Subcutaneous adipose tissue (tissue), 4 donors: ENCODE data around the gene DNAH9. TPM values are rescaled to one million over a fixed set of nuclear protein-coding genes. Genes with fewer than 3 reads are reported as not detected.

Experiments
- total RNA-seq, 4 donors: library from RNA; depleted of rRNA; stranded (reverse); fragments of >200 nt; gene quantifications; one replicate each; pipeline ENCODE4 v1.1.0, GENCODE V29; 2016
- TF ChIP-seq, protein P1 (sequence below): fragments of 450-650 bp; IDR thresholded peaks from one replicate; pipeline ENCODE4 v1.5.1; 2016; ENCODE audit warnings: low read depth, mild to moderate bottlenecking, control low read depth, antibody characterized with exemption, moderate library complexity

Gene DNAH9
- total RNA-seq, 4 donors from 2014 or later, result 1.5 to 8.9 (median 4.1) TPM

DNA sequence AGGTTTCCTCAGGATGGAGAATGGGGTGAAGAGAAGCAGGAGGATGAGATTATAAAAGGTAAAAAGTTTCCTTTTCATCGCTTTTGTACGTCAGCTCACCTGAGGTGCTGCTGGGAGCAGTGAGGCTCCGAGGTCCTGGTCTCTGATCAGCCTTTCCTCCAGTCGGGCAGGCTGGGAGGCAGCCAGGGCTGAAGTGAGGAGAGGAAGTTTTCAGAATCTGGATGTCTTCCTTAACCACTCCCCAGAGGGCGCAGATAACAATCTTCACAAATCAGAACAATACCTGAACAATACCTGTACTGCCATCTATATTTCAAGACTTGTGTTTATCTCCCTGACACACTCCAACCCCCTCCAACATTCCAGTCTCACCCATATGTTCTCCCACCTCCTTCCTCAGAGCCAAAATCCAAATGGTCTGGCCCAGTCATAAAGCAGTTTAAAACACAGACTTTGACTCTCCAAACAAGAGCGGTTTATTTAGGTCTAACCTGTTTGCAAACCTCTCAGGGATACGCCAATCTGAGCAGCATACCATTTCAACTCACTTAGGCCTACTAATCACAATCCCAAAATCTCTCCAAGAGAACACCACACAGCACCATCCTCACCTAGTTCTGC, 392.2 kb downstream of the DNAH9 start:
- TF ChIP-seq, protein P1, sequence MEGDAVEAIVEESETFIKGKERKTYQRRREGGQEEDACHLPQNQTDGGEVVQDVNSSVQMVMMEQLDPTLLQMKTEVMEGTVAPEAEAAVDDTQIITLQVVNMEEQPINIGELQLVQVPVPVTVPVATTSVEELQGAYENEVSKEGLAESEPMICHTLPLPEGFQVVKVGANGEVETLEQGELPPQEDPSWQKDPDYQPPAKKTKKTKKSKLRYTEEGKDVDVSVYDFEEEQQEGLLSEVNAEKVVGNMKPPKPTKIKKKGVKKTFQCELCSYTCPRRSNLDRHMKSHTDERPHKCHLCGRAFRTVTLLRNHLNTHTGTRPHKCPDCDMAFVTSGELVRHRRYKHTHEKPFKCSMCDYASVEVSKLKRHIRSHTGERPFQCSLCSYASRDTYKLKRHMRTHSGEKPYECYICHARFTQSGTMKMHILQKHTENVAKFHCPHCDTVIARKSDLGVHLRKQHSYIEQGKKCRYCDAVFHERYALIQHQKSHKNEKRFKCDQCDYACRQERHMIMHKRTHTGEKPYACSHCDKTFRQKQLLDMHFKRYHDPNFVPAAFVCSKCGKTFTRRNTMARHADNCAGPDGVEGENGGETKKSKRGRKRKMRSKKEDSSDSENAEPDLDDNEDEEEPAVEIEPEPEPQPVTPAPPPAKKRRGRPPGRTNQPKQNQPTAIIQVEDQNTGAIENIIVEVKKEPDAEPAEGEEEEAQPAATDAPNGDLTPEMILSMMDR, result no peak

DNA sequence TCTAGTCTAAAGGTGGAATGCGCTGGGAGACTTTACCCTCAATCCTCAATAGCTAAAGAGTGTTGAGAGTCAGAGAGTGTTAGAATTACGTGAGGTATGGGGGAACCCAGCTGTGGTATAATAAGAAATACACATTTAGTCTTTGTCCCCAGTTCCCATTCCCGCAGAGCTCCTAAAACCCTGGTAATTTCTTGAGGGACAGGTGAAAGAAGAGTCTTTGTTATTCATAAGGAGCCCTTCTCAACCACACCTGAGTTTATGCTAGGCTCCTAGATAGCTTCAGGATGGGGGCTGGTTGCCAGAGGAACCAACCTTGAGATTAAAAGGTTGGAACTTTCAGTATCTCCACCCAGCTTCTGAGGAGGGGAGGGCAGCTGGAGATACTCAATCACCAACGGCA, 393.2 kb downstream of the DNAH9 start:
- TF ChIP-seq, protein P1, result no peak

DNA sequence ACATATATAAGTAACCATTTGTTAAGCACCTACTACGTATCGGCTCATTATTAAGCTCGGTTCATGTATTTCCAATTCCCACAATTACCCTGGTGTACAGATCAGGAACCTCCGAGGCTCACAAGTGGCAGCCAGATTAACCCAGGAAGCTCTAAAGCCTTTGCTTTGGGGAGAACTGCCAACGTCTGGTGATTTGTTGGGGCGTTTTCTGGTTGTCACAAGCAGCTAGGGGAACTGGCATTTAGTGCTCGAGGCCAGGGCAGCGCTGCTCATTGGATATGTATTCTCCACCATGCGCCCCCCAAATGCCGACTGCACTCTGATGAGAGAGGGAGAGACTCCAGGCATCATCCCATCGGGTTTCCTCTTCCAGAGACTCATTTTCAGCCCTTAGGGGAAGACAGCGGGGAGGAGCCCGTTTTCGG, 398.5 kb downstream of the DNAH9 start:
- TF ChIP-seq, protein P1, result no peak

DNA sequence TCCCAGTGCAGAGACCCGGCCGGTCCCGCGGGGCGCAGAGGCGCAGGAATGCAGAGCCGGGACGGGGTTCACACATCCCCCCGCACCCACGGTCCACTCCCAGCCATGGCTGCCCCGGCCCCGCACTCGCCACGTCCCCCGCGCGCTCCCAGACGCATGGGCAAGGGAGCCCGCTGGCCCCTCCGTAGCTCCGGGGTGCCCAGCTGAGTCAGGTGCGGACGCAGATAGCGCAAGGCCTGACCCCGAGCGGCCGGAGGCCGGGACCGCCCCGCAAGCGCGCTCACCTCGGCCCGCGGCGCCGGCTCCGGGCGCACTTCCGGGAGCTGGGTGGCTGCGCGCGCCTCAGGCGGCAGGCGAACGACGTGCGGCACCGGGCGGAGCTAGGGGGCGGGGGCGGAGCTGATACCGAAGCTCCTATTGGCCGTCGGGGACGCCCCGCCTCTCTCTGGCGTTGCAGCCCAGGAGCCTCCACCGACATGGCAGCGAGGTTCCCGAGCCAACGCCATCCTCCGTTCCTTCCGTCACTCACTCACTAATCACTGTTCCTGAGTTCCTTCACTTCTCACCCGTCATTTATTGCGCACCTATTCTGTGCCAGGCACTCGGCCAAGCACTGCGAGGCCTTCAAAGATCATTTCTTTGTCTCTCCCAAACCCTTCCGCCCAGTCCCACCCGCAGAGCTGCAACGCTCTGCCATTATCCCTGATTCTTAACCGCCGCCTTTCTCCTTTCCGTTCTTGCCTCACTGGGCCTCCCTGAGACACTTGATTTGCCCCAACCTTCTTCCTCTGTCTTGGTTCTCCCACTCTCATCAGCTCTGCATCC, 399.1 kb downstream of the DNAH9 start, which contains the start of gene ZNF18:
Gene ZNF18, minus strand, starts transcription at position 329 of the 825 bp plus-strand sequence. CDS start 4,646 bp downstream, outside the sequence.
- TF ChIP-seq, protein P1, result no peak

DNA sequence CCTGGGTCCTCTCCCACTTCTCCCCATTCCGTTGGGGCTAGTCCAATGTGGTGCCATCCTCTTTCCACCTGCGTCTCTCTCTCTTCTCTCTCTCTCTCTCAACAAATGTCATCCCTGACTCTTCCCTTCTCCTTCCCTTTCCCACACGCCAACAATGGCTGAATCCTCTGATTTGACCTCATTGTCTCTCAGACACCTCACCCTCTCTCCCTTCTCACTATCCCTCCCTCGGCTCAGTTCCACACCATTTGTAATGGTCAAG, 399.6 kb downstream of the DNAH9 start:
- TF ChIP-seq, protein P1, result no peak

DNA sequence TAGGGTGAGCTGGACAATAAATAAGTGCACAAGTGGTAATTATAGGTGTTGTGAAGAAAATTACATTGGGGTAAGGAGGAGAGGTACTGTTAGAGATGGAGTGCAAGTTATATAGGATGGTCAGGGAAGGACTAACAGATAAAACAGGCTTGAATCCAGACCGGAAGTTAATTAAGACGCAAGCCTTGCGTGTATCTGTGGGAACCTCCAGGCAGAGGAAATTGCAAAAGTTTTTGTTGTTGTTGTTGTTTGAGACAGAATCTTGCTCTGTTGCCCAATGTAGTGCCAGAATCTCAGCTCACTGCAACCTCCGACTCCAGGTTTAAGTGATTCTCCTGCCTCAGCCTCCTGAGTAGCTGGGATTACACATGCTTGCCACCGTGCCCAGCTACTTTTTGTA, 401.4 kb downstream of the DNAH9 start:
- TF ChIP-seq, protein P1, result no peak

DNA sequence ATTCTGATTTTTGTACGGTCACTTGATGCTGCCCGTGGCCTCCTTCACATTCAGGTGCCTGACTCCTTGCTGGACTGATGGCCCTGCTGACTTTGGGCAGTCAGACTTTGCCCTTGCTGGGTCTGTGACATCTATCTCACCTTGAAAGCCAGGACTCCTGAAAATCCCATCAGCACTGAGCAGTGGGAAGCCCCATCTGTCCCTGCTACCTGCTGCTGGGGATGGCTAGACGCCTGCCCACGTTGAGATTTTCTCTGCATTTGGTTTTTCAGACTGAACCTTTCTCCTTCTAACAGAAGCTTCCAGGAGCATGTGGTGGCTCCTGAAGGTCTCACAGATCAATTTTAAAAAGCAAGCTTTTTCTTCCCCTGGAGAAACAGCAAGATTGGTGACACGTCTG, 409.2 kb downstream of the DNAH9 start:
- TF ChIP-seq, protein P1, result no peak
